Activated naive CD4-positive, alpha-beta T cell treated with anti-CD3 and anti-CD28 coated beads, Interleukin-2, amount 50 U/mL, for 16 hours (primary cell): ENCODE measurements around the gene SYNCRIP.
"Not testable (repeated sequence)": the region's sequence is repeated elsewhere in the genome, so short reads cannot be mapped to it uniquely, and the experiment has no call there.

ENCODE experiments used
- DNase-seq: peaks from one replicate; pipeline ENCODE4 v3.0.0-alpha.2; 2020

Gene SYNCRIP

DNA sequence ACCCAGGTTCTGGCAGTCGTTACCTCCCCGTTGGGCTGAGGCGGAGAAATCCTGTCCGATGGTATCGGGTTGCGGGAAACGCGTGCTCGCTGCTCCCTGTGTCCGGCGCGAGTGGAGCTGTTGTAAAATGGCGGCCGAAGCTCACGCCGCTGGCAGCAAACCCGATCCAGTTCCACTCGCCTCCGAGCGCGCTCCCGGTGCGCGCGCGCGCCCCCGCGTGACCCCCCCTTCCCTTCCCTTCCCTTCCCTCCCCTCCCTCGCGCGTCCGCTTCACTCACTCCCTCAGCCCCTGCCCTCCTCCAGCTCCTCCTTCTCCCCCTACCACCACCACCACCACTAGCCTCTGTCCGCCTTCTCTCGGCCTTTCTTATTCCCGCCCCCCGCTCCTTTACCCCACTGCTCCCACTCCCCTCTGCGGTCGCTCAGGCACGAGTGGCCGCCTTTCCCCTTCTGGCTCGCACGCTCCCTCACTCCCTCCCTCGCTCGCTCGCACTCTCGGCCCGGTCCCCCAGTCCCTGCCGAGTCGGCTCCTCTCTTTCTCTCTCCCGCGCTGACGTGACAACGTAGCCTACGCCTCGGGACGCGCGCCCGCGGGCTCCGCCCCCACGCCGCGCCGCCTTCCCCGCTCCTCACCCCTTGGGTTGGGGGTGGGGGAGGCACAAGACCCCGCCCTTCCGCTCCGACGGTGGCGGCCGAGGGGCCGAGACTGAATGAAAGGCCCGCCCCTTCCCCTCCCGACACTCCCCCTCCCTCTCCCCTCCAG is at the start of gene SYNCRIP:
Gene SYNCRIP, minus strand, starts transcription at position 113 of the 763 bp plus-strand sequence. CDS start 1,447 bp downstream, outside the sequence.
- DNase-seq = peak; percentile 99

DNA sequence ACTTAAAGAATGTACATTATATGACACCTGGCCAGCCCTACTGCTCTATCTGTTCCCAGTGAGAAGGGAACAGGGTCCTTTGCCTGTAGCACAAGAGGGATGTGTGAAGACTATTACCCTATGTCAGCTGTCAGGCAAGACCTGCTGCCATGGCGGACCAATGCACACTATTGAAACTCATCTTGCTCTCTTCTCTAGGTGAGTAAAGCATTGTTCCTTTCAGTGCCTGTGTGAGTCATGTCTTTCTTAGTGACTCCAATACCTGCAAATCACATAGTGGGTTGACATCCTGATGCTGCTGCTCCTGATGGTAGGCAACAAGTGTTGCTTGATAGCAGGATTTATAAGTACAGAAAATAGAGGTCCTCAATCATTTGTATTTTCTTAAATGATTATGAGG is 48.8 kb upstream of the SYNCRIP start:
- no peak for DNase-seq

DNA sequence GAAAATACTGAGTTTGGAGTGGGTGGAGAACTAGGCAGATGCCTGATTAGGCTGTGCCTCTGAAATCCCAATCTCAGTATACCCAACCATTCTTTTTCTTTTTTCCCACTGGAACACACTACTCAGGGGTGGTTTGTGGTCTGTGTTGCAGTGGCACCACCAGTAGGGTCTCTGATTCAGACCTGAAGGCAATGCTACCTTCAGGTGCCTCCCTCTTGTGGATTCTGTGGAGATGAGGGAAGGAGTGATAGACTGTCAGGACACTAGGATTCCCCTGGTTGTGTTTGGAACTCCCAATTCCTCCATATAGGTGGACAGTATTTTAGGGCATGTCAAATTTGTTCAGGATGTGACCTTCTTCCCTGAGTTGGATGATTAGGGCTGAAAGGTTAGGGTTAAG is 47.4 kb upstream of the SYNCRIP start:
- DNase-seq = no peak

DNA sequence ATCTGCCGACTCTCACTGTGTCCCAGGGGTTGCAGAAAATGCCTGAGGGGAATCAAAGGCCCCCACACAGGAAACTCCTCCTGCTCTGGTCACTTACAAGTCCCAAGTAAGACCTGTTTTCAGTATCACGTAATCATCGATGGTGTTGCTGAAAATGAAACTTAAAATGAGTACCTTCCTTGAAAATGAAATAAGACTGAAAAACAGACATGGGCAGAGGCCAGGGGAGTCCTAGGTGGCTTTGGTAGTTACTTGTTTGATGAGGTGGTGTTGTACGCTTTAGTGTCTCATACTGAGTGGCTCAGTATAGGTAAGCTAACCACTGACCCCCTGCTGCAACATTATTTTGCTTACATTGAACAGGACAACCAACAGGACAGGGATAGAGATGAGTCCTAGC is 43.0 kb upstream of the SYNCRIP start:
- no peak for DNase-seq

DNA sequence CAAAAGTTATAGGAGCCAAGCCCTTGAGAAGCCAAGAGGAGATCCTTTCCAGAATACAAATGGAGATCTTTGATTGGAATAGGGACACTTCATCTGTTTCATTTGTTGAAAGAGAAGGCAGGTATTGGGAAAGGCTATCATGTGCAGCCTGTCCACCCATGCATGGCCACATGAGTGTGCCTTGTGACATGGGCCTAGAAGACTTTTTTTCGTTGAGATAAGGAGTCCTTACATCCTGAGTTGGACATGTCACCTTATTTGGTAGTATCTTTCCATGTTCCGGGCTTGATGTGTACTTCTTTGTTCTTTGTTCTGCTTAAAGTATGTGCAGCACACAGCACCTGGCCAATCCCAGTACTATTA is 42.1 kb upstream of the SYNCRIP start:
- DNase-seq = no peak

DNA sequence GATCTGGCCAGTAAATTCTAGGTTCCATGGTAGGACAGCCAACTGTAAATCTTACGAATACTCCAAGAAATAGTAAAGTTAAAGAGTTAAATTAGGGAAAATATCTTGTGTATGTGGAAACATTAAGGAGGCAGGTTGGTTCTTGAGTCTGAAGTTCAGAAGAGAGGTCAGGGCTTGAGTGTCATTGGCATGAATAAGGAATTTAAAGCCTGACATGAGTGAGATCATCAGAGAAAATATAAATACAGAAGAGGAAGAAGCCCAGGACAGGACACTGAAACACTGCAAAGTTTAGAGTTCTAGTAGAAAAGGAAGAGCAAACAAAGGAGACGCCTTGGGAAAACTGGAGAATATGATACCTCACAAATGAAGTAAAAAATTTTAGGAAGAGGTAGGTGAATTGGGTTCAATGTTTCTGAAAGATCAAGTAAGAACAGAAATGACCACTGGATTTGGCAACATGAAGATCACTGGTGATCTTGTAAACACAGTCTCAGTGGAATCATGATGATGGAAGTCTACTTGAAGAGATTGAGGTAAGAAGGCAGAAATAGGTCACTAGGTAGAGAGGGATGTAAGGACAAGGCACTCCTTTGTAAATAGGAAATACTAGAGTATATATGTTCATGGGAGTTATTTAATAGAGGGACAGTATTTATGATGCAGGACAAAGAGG is 41.6 kb upstream of the SYNCRIP start:
- DNase-seq = no peak

DNA sequence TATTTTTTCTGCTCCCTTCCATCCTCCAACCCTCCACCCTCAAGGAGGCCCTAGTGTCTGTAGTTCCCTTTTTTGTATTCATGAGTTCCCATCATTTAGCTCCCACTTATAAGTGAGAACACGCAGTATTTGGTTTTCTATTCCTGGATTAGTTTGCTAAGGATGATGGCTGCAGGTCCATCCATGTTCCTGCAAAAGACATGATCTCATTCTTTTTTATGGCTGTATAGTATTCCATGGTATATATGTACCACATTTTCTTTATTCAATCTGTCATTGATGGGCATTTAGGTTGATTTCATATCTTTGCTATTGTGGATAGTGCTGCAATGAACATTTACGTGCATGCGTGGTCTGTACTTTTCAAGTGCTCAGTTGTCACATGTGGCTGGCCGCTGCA is 39.2 kb upstream of the SYNCRIP start:
- DNase-seq = not testable (repeated sequence)

DNA sequence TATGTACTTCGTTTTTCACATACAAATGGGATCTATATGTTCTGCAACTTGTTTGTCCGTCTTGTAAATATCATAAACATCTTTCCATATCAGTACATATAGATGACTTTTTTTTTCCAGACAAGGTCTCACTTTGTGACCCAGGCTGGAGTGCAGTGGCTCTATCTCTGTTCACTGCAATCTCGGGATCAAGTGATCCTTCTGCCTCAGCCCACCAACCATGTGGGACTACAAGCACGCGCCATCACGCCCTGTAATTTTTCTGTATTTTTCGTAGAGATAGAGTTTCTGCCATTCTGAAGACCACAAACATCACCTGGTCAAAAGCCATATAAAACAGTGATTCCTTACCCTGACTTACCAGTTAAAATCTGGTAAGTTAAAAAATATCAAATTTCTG is 37.7 kb upstream of the SYNCRIP start:
- no peak for DNase-seq

DNA sequence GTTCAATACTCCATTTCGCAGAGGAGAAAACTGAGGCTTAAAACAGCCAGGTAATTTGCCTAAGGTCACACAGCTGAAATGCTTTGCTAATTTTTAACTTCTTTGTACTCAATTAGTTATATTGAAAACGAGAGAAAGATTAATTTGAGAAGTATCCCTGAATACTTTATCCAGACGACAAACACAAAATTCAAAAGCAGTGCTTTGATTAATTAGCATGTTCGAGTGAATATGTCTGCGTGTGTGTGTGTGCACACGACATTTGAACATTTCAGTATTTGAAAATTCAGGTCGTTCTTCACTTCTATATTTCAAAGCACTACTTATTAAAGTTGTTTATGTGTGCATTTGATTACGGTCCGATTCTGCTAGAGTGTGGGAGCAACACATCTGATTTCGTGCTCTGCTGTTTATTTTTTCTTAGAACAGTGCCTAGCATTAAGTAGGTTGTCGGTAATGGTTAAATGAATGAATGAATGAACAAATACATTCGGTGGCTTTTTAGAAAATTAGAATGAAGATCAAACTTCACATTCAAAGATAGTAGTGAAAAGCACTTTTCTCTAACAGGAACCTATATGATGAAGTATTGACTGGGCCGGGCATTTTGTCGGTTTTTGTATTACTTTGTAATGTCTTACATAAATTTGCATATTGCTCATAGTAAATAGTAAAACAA is 36.9 kb upstream of the SYNCRIP start:
- no peak for DNase-seq

DNA sequence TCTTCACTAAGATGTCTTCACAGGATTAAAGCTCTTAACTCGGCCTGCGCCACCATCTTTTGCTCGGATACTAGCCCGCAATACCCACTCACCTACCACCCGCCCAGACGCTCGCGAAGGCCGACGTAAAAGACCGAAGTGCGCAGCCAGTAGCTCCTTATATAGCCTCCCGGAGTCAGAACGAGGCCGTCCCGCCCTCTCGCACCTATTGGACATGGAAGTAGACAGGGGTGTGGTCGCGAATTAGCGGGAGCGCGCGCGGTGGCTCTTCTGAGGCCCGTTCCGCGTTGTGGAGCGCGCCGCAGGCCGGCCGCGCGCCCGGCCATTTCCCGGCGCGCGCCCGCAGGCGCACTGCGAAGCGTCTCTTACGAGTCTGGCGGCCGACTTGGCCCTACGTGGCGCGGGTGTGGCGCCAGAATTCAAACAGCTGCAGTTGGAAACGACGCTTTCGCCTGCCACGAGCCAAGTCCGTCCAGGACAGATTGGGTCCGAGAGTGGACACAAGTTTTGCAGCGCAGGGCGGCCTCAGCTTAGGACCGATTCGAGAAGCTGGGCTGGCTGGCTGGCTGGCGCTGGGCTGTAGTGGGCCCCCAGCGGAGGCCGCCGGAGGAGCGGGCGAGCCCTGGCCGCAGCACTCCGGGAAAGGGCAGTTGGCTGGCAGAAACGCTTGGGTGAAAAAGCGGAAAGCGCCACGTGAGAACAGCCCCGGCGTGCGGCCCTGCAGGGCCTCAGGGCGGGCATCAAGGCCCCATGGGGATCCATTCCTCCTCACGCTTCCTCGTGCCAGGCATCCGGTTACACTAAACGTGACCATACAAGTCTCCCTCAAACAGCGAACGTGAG is 36.1 kb upstream of the SYNCRIP start:
- peak; percentile 98 for DNase-seq

DNA sequence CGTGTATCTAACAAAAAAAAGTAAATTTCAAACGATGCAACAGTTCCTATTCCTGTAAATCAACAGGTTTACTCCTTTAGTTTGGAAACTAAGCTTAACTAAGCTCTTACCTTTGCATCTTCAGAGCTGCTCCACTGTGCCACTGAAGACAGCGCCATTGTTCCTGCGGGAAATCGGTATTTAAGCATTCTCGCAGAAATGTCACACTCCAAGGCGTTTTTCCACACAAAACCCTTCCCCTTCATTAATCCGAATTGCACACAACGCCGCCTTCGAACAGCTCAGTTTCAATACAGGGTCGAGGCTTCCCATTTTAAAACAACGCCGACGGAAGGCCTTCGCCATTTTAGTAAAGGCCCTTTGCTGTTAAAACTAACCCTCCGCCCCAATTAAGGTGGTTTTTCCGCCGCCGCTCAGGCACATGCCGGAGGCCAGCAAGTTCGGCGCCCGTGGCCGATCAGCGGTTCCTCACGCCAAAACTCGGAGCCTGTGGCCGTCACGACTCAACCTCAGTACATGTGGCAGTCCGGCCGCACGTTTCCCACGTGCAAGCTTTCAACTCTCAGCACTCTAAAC is 35.4 kb upstream of the SYNCRIP start:
- DNase-seq = no peak

DNA sequence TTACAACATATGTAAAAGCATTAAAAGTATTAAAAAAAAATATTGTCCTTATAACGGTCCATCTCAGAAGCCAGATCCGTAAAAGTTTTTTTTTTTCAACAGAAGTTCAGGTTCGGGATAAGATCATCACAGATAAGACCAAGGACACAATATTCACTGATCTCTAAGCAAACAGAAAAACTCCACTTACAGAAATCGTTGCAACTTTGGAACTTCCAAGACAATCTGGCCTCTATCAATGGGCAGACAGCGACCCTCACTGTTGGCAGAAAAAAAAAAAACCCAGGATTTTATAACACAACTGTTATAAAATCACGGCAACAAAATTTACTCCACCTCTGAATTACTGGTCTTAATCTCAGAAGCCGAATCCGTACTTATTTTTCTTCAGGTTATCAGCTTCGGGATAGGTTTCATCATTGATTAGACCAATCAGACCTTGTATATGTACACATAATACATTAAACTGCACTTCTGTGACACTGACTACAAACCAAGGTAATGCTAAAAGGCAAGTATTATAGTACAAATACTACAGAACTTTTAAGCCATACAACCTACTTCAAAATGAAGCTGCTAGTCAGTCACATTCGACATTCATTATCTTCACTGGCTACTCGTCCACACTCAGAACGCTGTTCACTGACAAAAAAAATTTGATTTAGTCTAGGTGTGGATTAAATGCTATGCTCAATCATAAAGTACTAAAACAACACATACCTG is 34.7 kb upstream of the SYNCRIP start:
- DNase-seq = no peak

DNA sequence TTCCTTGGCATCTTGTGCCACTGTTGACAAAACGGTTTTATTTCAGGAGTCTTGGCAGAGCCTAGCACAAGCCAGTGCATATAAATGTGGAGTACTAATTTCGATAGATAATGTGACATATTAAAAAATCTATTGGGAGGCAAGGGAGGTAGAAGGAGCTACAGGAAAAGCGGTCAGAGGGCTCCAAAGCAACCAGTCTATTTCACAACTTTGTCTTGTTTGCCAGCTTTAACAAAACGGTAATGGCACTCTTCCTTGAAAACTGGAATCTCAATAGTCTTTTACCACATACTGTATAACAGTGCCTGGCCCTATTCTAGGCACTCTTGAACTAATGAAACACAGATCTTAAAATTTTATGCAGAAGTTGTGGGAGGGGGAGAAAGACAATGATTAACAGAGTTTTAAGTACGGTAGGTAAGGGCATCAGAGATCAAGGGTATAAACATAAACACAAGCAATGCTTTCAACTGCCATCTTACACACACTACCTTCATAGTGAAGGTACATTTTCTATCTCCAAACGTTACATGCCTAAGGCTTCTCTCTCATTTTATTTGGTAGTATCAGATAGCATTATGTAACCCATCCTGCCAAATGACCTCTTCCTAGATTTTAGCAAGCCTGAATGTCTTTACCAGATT is 33.5 kb upstream of the SYNCRIP start:
- no peak for DNase-seq

DNA sequence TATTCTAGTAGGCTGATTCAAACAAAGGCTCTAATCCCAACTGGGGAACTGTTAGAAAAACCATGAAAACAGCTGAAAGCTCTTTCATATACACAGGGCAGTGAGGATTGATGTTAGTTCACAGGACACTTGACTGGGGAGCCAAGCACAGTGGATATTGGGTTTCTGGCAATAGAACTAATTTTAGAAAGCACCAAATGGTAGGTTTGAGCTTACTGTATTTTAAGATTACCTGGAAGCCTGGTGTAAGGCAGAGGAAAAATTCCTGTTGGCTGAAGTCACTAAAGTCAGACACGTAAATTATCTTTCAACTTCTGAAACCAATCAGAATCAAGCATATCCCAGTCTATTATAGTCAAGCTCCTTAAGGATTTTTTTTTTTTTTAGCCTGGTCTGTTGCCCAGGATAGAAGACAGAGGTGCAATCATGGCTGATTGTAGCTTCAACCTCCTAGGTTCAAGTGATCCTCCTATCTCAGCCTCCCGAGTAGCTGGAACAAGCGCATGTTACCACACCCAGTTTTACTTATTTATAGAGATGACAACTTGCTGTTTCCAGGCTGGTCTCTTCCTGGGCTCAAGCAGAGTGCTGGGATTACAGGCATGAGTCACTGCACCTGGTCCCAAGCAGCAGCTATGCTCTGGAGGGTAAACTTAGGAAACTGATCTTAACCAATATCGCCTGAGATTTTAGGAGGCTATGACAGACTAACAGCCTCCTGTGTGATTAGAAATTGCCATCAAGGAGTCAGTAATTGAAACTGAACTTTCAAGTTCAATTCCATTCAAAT is 32.5 kb upstream of the SYNCRIP start:
- no peak for DNase-seq

DNA sequence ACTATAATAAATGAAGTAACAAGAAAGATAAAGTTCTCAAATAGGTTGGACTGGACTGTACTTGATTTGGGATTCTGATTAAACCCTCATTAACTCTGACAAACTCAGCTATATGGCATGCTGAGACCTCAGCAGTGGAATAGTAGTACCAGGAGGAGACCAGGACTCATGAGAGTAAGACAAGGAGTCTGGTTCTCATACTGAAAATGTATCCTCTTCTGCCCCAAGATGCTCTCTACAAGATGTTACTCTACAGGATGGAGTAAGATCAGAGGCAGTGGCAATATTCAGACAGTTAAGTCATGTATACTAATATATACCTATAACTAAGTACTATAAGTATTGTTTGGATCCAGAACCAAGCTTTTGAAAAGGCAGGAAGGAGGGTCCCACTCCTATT is 31.9 kb upstream of the SYNCRIP start:
- DNase-seq = no peak

DNA sequence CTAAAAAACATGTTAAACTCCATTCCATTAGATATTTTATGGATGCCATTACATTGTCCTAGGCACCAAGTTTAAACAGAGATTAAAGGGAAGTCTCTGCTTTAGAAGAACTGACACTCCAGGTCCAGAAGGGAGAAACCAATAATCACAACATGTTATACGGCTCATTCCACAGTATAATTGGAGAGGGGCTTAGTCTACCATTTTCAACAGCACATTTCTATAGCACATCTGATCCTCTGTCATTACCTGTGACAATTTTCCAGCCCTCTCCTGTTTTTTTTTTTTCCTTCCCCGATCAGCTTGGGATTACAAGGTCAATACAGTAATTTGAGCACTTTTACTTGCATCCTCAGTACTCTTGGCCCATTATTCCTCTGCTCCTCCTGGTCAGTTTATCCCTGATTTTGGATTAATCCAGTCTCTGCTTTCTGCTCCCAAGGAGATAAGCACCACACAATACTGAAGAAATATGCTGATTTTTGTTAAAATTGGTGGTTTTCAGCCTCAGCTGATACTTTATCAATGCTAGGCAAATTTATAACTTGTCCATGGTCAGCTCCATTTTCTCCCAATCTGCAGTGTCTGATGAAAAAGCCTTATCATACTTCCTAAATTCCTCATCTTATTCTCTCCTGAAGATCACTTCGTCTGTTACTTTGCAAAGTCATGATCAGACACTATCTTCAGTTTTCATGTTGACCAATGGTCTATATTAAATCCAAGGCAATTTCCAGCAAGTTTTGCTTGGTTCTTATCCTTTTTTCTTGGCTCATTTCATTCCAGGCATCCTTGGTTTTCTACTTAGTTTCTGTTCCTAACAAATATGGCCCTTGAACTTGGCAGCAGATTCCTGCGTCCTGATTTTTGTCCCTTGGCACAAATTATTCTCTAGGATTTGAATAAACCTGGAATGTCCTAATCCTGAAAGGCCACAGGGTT is 30.8 kb upstream of the SYNCRIP start:
- no peak for DNase-seq

DNA sequence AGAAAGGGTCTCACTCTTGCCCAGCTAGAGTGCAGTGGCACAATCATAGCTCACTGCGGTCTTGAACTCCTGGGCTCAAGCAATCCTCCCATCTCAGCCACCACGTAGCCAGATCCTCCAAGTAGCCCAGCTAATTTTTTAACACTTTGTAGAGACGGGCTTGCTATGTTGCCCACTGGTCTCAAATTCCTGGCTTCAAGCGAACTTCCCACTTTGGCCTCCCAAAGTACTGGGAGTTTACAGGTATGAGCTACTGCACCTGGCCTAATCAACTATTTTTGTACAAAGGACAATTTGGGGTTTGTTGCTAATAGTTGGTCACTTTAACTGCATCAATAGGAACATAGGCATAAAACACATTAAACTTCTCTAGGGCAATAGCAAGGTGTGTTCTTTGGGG is 29.9 kb upstream of the SYNCRIP start:
- no peak for DNase-seq

DNA sequence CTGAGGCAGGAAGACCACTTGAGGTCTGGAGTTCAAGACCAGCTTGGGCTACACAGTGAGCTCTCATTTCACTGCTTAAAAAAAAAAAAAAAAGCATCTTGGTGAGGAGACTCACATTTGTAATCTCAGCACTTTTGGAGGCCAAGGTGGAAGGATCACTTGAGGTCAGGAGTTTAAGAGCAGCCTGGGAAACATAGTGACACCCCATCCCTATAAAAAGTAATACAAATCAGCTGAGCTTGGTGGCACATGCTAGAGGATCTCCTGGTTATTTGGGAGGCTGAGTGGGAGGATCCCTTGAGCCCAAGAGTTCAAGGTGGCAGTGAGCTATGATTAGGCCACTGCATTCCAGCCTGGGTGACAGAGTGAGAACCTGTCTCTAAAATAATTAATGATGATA is 29.4 kb upstream of the SYNCRIP start:
- no peak for DNase-seq

DNA sequence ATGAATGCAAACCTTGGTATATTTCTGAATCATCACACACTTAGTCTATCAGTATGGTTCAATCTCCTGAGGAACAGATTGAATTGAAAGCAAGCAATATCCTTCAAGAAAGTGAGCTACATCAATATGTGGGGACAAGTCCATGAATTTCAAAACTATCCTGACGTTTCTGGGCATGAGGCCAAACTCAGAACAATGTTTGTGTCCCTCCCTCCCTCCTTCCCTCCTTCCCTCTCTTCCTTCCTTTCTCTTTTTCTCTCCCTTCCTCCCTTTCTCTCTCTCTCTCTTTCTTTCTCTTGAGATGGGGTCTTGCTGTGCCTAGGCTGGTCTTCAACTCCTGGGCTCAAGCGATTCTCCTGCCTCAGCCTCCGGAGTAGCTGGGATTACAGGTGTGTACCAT is 27.9 kb upstream of the SYNCRIP start:
- DNase-seq = no peak
